Measurements from ENCODE around the gene SLC29A4.

- no peak for TF ChIP-seq POLR2A (IDR thresholded peaks at IDR 0.05)
- TF ChIP-seq CTCF (IDR thresholded peaks at IDR 0.05): no peak
- no peak for TF ChIP-seq POLR2AphosphoS5 (IDR thresholded peaks at IDR 0.05)
- TF ChIP-seq EP300 (IDR thresholded peaks at IDR 0.05): no peak
Observed at GRCh38 chr7:5314864-5315263, 32.1 kb downstream of the SLC29A4 start.

Measured in suprapubic skin (tissue), 4 donors.